ENCODE results near the gene AFF4. TPM values are rescaled to one million over a fixed set of nuclear protein-coding genes. Genes with fewer than 3 reads are reported as not detected.
A peak's percentile ranks its signal among the peaks of the same experiment; 100 is the strongest.

Gene AFF4
- total and polyA plus RNA-seq, 2 experiments from 2014 or later = 44.0 to 92.9 TPM

- peaks cover 16% of the 10 kb centered on the region for H3K79me2 ChIP-seq
- DNase-seq (ENCODE audit: low spot score) = no peak
- H3K27ac ChIP-seq = no peak overlapping the region
- H3K9me3 ChIP-seq (ENCODE audit: low read depth) = no peaks in the 10 kb centered on the region
- no peaks in the 10 kb centered on the region for H4K20me1 ChIP-seq (ENCODE audit: insufficient read depth, poor library complexity, severe bottlenecking)
- WGBS (ENCODE audit: low lambda C conversion rate, missing lambda C conversion rate) = 55% methylated on average over 28 of the region's 43 CpGs
- TF ChIP-seq EZH2 (IDR thresholded peaks at IDR 0.05; ENCODE audit: borderline replicate concordance) = no peak
- no peak for TF ChIP-seq EZH2phosphoT487 (IDR thresholded peaks at IDR 0.05; ENCODE audit: low read depth, severe bottlenecking, unreplicated experiment)
- no peak for TF ChIP-seq CTCF (IDR thresholded peaks at IDR 0.05; ENCODE audit: poor library complexity)
- H3K4me2 ChIP-seq = peak overlapping the region; percentile 70
- H2AFZ ChIP-seq = no peak overlapping the region
- no peaks in the 10 kb centered on the region for H3K27me3 ChIP-seq
- H3K4me3 ChIP-seq = no peak overlapping the region
- H3K36me3 ChIP-seq (replicated peaks; ENCODE audit: insufficient read depth, low read depth) = no peaks in the 10 kb centered on the region
- H3K4me1 ChIP-seq (ENCODE audit: insufficient read depth) = peaks cover 13% of the 10 kb centered on the region
- no peaks in the 10 kb centered on the region for H3K9me2 ChIP-seq (replicated peaks; ENCODE audit: insufficient read depth)
Observed at GRCh38 chr5:132825834-132826391, 137.5 kb downstream of the AFF4 start.

Small RNA genes within 50 kb of the gene (small RNA-seq; reads per million reads assigned to genes)
- gene AC113410.1 (not detected), gene ATP6V0E1P1 (not detected), gene RF00019 (not detected), gene RNA5SP192 (not detected)

Other genes with a start within 250 kb of the AFF4 start
- 7.0 and 9.2 TPM in 2 replicates for gene KIF3A, start 226.1 kb downstream of the AFF4 start, total RNA-seq
- gene KIF3A, start 226.1 kb downstream of the AFF4 start, polyA plus RNA-seq = 12.6 and 13.7 TPM in 2 replicates
- 1.2 and 1.4 TPM in 2 replicates for gene CCNI2, start 216.2 kb downstream of the AFF4 start, total RNA-seq
- 1.8 and 4.6 TPM in 2 replicates for gene CCNI2, start 216.2 kb downstream of the AFF4 start, polyA plus RNA-seq
- gene SEPTIN8, start 186.4 kb downstream of the AFF4 start, total RNA-seq = 41.9 and 46.9 TPM in 2 replicates
- 17.6 and 18.7 TPM in 2 replicates for gene SEPTIN8, start 186.4 kb downstream of the AFF4 start, polyA plus RNA-seq
- gene SOWAHA, start 150.3 kb downstream of the AFF4 start, total RNA-seq = 11.4 and 14.4 TPM in 2 replicates
- gene SOWAHA, start 150.3 kb downstream of the AFF4 start, polyA plus RNA-seq = 3.1 and 6.8 TPM in 2 replicates
- 8.5 and 10.0 TPM in 2 replicates for gene SHROOM1, start 133.0 kb downstream of the AFF4 start, total RNA-seq
- gene SHROOM1, start 133.0 kb downstream of the AFF4 start, polyA plus RNA-seq = 17.8 and 19.2 TPM in 2 replicates
- 0.76 and 1.7 TPM in 2 replicates for gene GDF9, start 97.2 kb downstream of the AFF4 start, total RNA-seq
- 2.2 and 4.1 TPM in 2 replicates for gene GDF9, start 97.2 kb downstream of the AFF4 start, polyA plus RNA-seq
- gene UQCRQ, start 97.0 kb downstream of the AFF4 start, total RNA-seq = 146 and 174 TPM in 2 replicates
- 1,138 and 1,156 TPM in 2 replicates for gene UQCRQ, start 97.0 kb downstream of the AFF4 start, polyA plus RNA-seq
- gene LEAP2, start 90.0 kb downstream of the AFF4 start, total RNA-seq = 19.2 and 22.6 TPM in 2 replicates
- gene LEAP2, start 90.0 kb downstream of the AFF4 start, polyA plus RNA-seq = 30.5 and 36.3 TPM in 2 replicates
- 29.1 and 33.0 TPM in 2 replicates for gene ZCCHC10, start 62.9 kb upstream of the AFF4 start, total RNA-seq
- 29.4 and 30.7 TPM in 2 replicates for gene ZCCHC10, start 62.9 kb upstream of the AFF4 start, polyA plus RNA-seq
- gene HSPA4, start 88.4 kb upstream of the AFF4 start, total RNA-seq = 110 and 122 TPM in 2 replicates
- 83.3 and 87.1 TPM in 2 replicates for gene HSPA4, start 88.4 kb upstream of the AFF4 start, polyA plus RNA-seq